DOHH2 (cell line): ENCODE measurements around the gene KRTAP10-10.

ENCODE experiments used
- H3F3A ChIP-seq: fragments of 200-600 bp; sonication (generic), shearing (Covaris generic); 2 replicates; pipeline ENCODE4 v1.6.0; 2016; ENCODE audit warnings: antibody characterized with exemption, mild to moderate bottlenecking; ENCODE audit not compliant: control insufficient read depth, insufficient read depth
- H3K27ac ChIP-seq: fragments of 200-600 bp; sonication (generic); 2 replicates; pipeline ENCODE4 v1.5.1; 2014; ENCODE audit warnings: low read depth, mild to moderate bottlenecking, low read length, moderate library complexity
- H3K27me3 ChIP-seq: fragments of 200-600 bp; sonication (generic); 2 replicates; pipeline ENCODE4 v1.6.1; 2014; ENCODE audit warnings: mild to moderate bottlenecking, low read length, mixed read lengths; ENCODE audit not compliant: control insufficient read depth
- H3K36me3 ChIP-seq: fragments of 200-600 bp; sonication (generic); 2 replicates; pipeline ENCODE4 v1.6.1; 2014; ENCODE audit warnings: mild to moderate bottlenecking, low read length, moderate library complexity, mixed read lengths; ENCODE audit not compliant: control insufficient read depth
- H3K4me1 ChIP-seq: fragments of 200-600 bp; sonication (generic); 2 replicates; pipeline ENCODE4 v1.6.1; 2014; ENCODE audit warnings: mild to moderate bottlenecking, low read length, mixed read lengths; ENCODE audit not compliant: control insufficient read depth
- H3K4me2 ChIP-seq: fragments of 200-600 bp; sonication (generic); 2 replicates; pipeline ENCODE4 v1.6.0; 2014; ENCODE audit warnings: mild to moderate bottlenecking, low read length, moderate library complexity
- H3K4me3 ChIP-seq: fragments of 200-600 bp; sonication (generic); 2 replicates; pipeline ENCODE4 v1.5.1; 2014; ENCODE audit warnings: mild to moderate bottlenecking, low read length, mixed read lengths
- H3K79me2 ChIP-seq: fragments of 200-600 bp; sonication (generic); 2 replicates; pipeline ENCODE4 v1.6.1; 2014; ENCODE audit warnings: mild to moderate bottlenecking, low read length, mixed read lengths; ENCODE audit not compliant: control insufficient read depth
- H3K9me2 ChIP-seq: fragments of 200-600 bp; sonication (generic); replicated peaks from 2 replicates; pipeline ENCODE4 v1.6.1; 2014; ENCODE audit warnings: mild to moderate bottlenecking, low read length, mixed read lengths; ENCODE audit not compliant: control insufficient read depth
- H3K9me3 ChIP-seq: fragments of 200-600 bp; sonication (generic); 2 replicates; pipeline ENCODE4 v1.6.1; 2014; ENCODE audit warnings: antibody characterized with exemption, low read length, mixed read lengths; ENCODE audit not compliant: control insufficient read depth, insufficient read depth
- H4K20me1 ChIP-seq: fragments of 200-600 bp; sonication (generic); 2 replicates; pipeline ENCODE4 v1.6.0; 2014; ENCODE audit warnings: low read depth, mild to moderate bottlenecking, antibody characterized with exemption, low read length, moderate library complexity; ENCODE audit not compliant: control insufficient read depth, insufficient read depth
- CTCF ChIP-seq: fragments of 200-600 bp; sonication (generic); IDR thresholded peaks from one replicate; pipeline ENCODE4 v1.5.1; 2014; ENCODE audit warnings: antibody characterized with exemption, mild to moderate bottlenecking, low read depth, low read length; ENCODE audit not compliant: poor library complexity, severe bottlenecking
- EZH2phosphoT487 ChIP-seq: fragments of 200-600 bp; sonication (generic); IDR thresholded peaks from 2 replicates; pipeline ENCODE4 v1.6.1; 2017; ENCODE audit warnings: borderline replicate concordance, mild to moderate bottlenecking, antibody characterized with exemption, low read length, moderate library complexity, mixed read lengths

KRTAP10-10 gene

GRCh38 chr21:44601596-44602462 lies 35.3 kb upstream of the KRTAP10-10 start:
- Histone ChIP-seq H3F3A (no peaks in the 10 kb centered on the region), H3K27me3 (no peaks in the 10 kb centered on the region), H3K79me2 (no peaks in the 10 kb centered on the region), H3K27ac (no peak overlapping the region), H3K4me2 (no peak overlapping the region), H3K9me3 (no peaks in the 10 kb centered on the region), H4K20me1 (no peaks in the 10 kb centered on the region), H3K4me1 (no peaks in the 10 kb centered on the region), H3K36me3 (no peaks in the 10 kb centered on the region), H3K4me3 (no peak overlapping the region), H3K9me2 (no peaks in the 10 kb centered on the region)
- TF ChIP-seq EZH2phosphoT487 (no peak), CTCF (no peak)

- Histone ChIP-seq H3K27me3 (no peaks in the 10 kb centered on the region), H3K4me3 (no peak overlapping the region), H3F3A (no peaks in the 10 kb centered on the region), H4K20me1 (no peaks in the 10 kb centered on the region), H3K79me2 (no peaks in the 10 kb centered on the region), H3K9me2 (no peaks in the 10 kb centered on the region), H3K4me2 (no peak overlapping the region), H3K36me3 (no peaks in the 10 kb centered on the region), H3K9me3 (no peaks in the 10 kb centered on the region), H3K4me1 (no peaks in the 10 kb centered on the region), H3K27ac (no peak overlapping the region)
- no peak for TF ChIP-seq CTCF
- no peak for TF ChIP-seq EZH2phosphoT487
Measured at GRCh38 chr21:44602463-44602850, 34.7 kb upstream of the KRTAP10-10 start.

- Histone ChIP-seq H3K4me1 (no peaks in the 10 kb centered on the region), H3K4me2 (no peak overlapping the region), H3F3A (no peaks in the 10 kb centered on the region), H3K27ac (no peak overlapping the region), H3K4me3 (no peak overlapping the region), H3K79me2 (no peaks in the 10 kb centered on the region), H3K36me3 (no peaks in the 10 kb centered on the region), H3K27me3 (no peaks in the 10 kb centered on the region), H3K9me2 (no peaks in the 10 kb centered on the region), H4K20me1 (no peaks in the 10 kb centered on the region), H3K9me3 (no peaks in the 10 kb centered on the region)
- no peak for TF ChIP-seq EZH2phosphoT487
Measured at GRCh38 chr21:44603109-44603875, 33.9 kb upstream of the KRTAP10-10 start.

- Histone ChIP-seq H3K27me3 (no peaks in the 10 kb centered on the region), H3K4me2 (no peak overlapping the region), H3F3A (no peaks in the 10 kb centered on the region), H3K9me2 (no peaks in the 10 kb centered on the region), H4K20me1 (no peaks in the 10 kb centered on the region), H3K4me1 (no peaks in the 10 kb centered on the region), H3K79me2 (no peaks in the 10 kb centered on the region), H3K4me3 (no peak overlapping the region), H3K27ac (no peak overlapping the region), H3K36me3 (no peaks in the 10 kb centered on the region), H3K9me3 (0 out of 2 replicates have a peak, but pooled peaks cover 2% of the 10 kb centered on the region)
- TF ChIP-seq EZH2phosphoT487 (no peak), CTCF (no peak)
Measured at GRCh38 chr21:44603911-44604310, 33.2 kb upstream of the KRTAP10-10 start.
